Posterior vena cava (tissue), 2 donors: ENCODE measurements around the gene CBL. TPM values are rescaled to one million over a fixed set of nuclear protein-coding genes. Genes with fewer than 3 reads are reported as not detected.

ENCODE experiments used
- DNase-seq: peaks from one replicate; pipeline ENCODE4 v3.0.0-alpha.2; 2020; ENCODE audit warnings: low spot score
- intact Hi-C, 2 donors: fragments of 100-400 bp; cut with DNase I; formaldehyde crosslinking; loops; one replicate each; pipeline versions ENCODE4 v1.14.1 to v1.14.2; 2022 to 2023
- total RNA-seq, 2 donors: library from RNA; stranded (reverse); fragmentation: NEBNext Ultra II Directional; extraction: Animal tissue kit (Norgen Biotek cat#: 25700); gene quantifications; one replicate each; pipeline ENCODE4 v1.2.1, GENCODE V29; 2021
- donor health status: DM: yes; HTN: yes; CAD: no.
- donor health status: DM: yes; HTN: yes; CAD: no.

Gene CBL
- total RNA-seq, 2 donors from 2014 or later: 23.3 to 32.8 TPM

DNA sequence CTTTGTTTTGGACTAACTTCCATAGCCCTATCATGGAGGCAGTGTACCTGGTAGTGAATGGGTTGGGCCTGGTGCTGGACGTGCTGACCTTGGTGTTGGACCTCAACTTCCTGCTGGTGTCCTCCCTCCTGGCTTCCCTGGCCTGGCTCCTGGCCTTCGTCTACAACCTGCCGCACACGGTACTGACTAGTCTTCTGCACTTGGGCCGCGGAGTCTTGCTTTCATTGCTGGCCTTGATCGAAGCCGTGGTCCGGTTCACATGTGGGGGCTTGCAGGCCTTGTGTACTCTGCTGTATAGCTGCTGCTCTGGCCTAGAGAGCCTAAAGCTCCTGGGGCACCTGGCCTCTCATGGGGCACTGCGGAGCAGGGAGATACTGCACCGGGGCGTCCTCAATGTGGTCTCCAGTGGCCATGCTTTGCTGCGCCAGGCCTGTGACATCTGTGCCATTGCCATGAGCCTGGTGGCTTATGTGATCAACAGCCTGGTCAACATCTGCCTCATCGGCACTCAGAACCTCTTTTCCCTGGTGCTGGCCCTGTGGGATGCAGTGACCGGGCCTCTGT, 129.0 kb downstream of the CBL start:
- DNase-seq: no peak
- intact Hi-C loops: no loop called here

- intact Hi-C loops: no loop called here
- DNase-seq: no peak
Observed at GRCh38 chr11:119335655-119336543, 129.8 kb downstream of the CBL start.

DNA sequence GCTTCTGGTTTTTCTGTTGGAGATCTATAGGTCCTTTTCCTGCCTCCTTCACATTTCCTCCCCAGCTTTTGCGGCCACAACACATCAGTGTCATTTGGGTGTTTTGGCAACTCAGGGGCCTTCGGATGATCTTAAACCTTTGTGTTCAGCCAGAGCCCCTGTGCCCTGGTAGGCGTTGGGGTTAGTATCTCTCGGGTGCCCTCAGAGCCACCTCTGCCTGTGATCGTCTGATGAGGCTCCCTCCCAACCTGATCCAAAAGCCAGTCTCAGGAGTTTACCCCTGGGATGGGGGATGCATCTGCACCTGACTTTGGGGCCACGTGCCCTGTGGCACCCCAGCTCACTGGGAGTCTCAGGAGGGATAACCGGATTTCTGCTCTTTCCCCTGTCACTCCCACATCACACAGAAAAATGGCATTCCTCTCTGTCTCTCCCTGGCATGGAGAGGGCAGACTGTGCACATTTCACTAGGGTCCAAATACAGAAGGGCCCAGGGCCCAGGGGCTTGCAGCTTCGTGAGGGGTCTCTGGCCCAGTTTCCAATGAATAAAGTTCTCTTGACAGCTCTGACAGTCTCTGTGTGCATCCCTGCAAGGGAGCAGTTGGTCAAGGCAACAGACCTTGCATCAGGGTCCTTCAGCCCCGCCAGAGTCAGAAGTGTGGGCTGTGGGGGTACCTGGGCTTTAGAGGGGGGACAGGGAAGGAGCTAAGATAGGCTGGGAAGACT, 130.8 kb downstream of the CBL start:
- intact Hi-C loops: no loop called here
- no peak for DNase-seq

DNA sequence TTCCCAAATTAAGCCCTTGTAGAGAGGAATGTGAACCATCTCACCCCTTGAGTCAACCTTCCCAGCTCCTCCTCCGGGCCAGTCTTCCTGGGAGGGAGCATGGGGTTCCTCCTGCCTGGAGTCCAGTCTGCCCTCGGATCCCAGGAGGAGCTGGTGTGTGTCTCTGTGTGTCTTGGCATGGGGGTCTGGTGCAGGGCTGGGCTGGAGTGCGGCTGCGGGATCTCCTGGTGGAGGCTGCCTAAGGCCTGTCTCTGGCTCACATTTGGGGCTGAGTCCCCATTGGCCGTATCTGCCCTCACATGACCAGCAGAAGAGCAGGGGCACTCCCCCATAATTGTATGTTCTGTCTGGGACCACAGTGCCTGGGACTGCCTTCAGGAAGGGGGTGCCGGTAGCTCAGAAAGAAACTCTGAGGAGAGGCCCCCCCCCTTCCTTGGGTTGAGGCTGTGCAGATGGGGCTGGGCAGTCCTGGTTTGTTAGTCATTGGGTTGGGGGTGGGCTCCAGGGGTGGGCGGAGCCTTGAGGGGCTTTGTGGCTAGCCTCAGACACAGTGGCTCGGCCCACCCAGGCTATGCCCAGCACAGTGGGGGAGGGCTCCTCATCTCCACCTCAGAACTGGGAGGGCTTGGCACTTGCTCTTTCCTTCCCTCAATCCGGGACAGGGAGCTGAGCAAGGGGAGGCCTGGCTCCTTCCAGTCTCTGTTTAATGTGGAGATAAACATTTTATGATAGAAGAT, 131.6 kb downstream of the CBL start:
- intact Hi-C loops: no loop called here
- peak; percentile 81 for DNase-seq

GRCh38 chr11:119338318-119338890, 132.3 kb downstream of the CBL start:
- DNase-seq: peak; percentile 92
- intact Hi-C loops: no loop called here

DNA sequence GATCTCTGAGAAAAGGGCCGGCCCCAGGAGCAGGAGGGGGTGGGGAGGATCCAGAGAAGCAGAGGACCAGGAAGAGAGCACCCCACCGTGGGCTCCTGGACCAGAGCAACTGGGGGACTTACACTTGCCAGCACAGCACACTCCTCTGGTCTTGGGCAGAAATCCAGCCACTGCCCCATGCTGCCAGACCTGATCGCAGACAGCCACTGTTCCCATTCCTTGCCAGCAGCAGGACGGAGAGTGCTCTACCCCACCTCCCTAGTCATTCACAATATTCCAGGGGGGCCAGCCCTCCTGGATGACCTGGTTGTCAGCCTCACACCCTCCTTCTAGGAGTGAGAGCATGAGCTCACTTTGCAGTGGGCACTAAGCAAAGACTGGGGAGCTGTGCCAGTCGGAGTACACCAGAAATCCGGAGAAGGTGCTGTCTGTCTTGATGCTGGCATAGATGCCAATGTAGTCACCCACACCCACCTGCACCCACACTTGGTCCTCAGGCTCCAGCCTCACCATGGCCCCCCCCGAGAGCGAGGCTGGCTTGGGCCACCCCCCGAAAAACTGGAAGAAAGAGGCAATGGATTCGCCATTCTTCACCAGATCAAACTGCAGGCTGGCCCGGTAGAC, 132.9 kb downstream of the CBL start:
- DNase-seq: no peak
- intact Hi-C loops: no loop called here

GRCh38 chr11:119339589-119340334, 133.6 kb downstream of the CBL start:
- peak; percentile 93 for DNase-seq
- intact Hi-C loops: loop anchor here in 1 of 2 donors (10.0 kb wide), 1 partner anchor 135 kb away; no protein-coding TSS in a partner anchor

GRCh38 chr11:119340335-119341221, 134.4 kb downstream of the CBL start, which contains the start of gene C1QTNF5:
TSS of gene C1QTNF5 (minus strand) at chr11:119340883. CDS start at chr11:119340397, 486 bp downstream.
- intact Hi-C loops: loop anchor here in 1 of 2 donors (10.0 kb wide), 1 partner anchor 134 kb away; no protein-coding TSS in a partner anchor
- DNase-seq: peak; percentile 96

GRCh38 chr11:119341222-119342022, 135.3 kb downstream of the CBL start:
- intact Hi-C loops: loop anchor here in 1 of 2 donors (10.0 kb wide), 1 partner anchor 133 kb away; no protein-coding TSS in a partner anchor
- peak; percentile 79 for DNase-seq

GRCh38 chr11:119342023-119342300, 135.8 kb downstream of the CBL start:
- intact Hi-C loops: loop anchor here in 1 of 2 donors (10.0 kb wide), 1 partner anchor 133 kb away; no protein-coding TSS in a partner anchor
- no peak for DNase-seq

- no peak for DNase-seq
- intact Hi-C loops: loop anchor here in 1 of 2 donors (10.0 kb wide), 1 partner anchor 132 kb away; no protein-coding TSS in a partner anchor
Observed at GRCh38 chr11:119342362-119343130, 136.4 kb downstream of the CBL start.

DNA sequence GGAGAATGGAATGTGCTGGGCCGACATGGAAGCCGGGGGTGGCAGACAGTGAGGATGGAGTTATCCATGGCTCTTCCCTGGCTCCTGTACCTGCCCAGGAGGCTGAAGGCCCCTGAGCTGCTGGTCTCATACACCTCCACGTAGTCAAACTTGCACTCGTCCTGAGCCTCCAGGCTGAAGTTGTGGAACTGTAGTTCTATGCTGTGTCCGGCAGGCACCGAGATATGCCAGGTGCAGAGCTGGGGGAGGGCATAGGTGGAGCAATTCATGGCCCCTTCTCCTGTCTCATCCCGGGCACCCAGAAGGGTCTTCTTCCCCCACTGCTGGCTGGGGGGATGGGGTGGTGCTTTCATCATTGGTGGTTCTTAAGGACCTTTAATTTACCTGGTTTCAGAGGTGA, 137.6 kb downstream of the CBL start:
- intact Hi-C loops: loop anchor here in 1 of 2 donors (10.0 kb wide), 1 partner anchor 131 kb away; no protein-coding TSS in a partner anchor
- DNase-seq: no peak

- DNase-seq: no peak
- intact Hi-C loops: loop anchor here in 1 of 2 donors (10.0 kb wide), 1 partner anchor 130 kb away; no protein-coding TSS in a partner anchor
Observed at GRCh38 chr11:119344291-119345010, 138.3 kb downstream of the CBL start.

DNA sequence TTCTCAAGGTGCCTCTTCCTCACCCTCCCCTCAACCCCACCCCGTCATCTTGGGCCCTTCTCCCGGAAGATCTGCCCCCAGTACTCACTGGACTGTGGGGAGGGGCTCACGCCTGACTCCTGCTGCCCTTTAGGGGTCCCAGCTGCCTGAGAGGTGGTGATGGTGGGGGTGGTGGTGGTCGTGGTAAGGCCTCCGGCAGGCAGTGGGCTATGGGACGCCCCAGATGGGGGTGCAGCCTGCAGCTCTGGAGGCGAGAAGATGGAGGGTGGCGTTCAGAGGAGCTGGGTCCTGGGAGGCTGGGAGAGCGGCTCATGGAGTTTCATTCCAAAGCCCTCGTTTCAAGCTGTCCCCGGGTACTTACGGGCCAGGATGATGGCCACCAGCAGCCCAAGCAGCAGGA, 139.5 kb downstream of the CBL start:
- intact Hi-C loops: loop anchor here in 1 of 2 donors (10.0 kb wide), 1 partner anchor 129 kb away; no protein-coding TSS in a partner anchor

More for the DNA sequence above, 139.5 kb downstream of the CBL start:
- no peak for DNase-seq
